Measurements from ENCODE around the gene ERBB4. TPM values are rescaled to one million over a fixed set of nuclear protein-coding genes. Genes with fewer than 3 reads are reported as not detected.

Gene ERBB4
- total and polyA plus RNA-seq, 2 of the 8 experiments (the other 6 are each of a cell fraction or from before 2014, with no cell fraction given) = 0.34 to 1.3 TPM

GRCh38 chr2:212537726-212538304 is 787 bp downstream of the ERBB4 start (continued):
- TF ChIP-seq CTCF (IDR thresholded peaks at IDR 0.05; ENCODE audit: control extremely low read depth in 1 of 3, insufficient read depth in 1 of 3, low read depth in 1 of 3, low read length in 3 of 3) = peak in 2 of 3 experiments; percentile 17 to 30; a peak in 2 of 4 replicates
- no peak for TF ChIP-seq SRF (IDR thresholded peaks at IDR 0.05; ENCODE audit: low read depth, low read length)
- TF ChIP-seq RBBP5 (IDR thresholded peaks at IDR 0.05; ENCODE audit: borderline replicate concordance, low read depth, low read length) = 0 out of 2 replicates have a peak, but pooled peaks have one; percentile 33
- no peak for TF ChIP-seq GTF2F1 (IDR thresholded peaks at IDR 0.05; ENCODE audit: borderline replicate concordance, low read depth, low read length)
- no peak for TF ChIP-seq POLR2AphosphoS5 (IDR thresholded peaks at IDR 0.05; ENCODE audit: low read depth, low read length)
- TF ChIP-seq E2F6 (IDR thresholded peaks at IDR 0.05) = no peak
- no peak for TF ChIP-seq USF2 (IDR thresholded peaks at IDR 0.05; ENCODE audit: low read length)
- TF ChIP-seq SIN3A (conservative IDR thresholded peaks at IDR 0.05 in 1 of 2, IDR thresholded peaks at IDR 0.05 in 1 of 2; ENCODE audit: low read depth in 1 of 2, low read length in 2 of 2) = peak in 1 of 2 experiments; percentile 33; a peak in 1 of 4 replicates
- TF ChIP-seq CHD2 (IDR thresholded peaks at IDR 0.05; ENCODE audit: low read length) = no peak
- TF ChIP-seq BCL11A (IDR thresholded peaks at IDR 0.05; ENCODE audit: low read depth in 2 of 2, low read length in 2 of 2) = no peak
- TF ChIP-seq ATF2 (IDR thresholded peaks at IDR 0.05; ENCODE audit: low read length) = no peak
- TF ChIP-seq CBX8 (IDR thresholded peaks at IDR 0.05; ENCODE audit: borderline replicate concordance, low read depth, low read length) = no peak
- no peak for TF ChIP-seq JUND (IDR thresholded peaks at IDR 0.05; ENCODE audit: low read length)
- TF ChIP-seq HDAC6 (IDR thresholded peaks at IDR 0.05; ENCODE audit: low read depth, low read length) = no peak
- no peak for TF ChIP-seq TEAD4 (IDR thresholded peaks at IDR 0.05; ENCODE audit: low read depth, low read length)
- TF ChIP-seq GABPA (IDR thresholded peaks at IDR 0.05; ENCODE audit: borderline replicate concordance, insufficient read depth, low read length) = no peak
- TF ChIP-seq SP4 (IDR thresholded peaks at IDR 0.05; ENCODE audit: low read length) = no peak
